Transverse colon (tissue), 4 donors: ENCODE measurements around the gene POMGNT1. TPM values are rescaled to one million over a fixed set of nuclear protein-coding genes. Genes with fewer than 3 reads are reported as not detected.

Source experiments
- DNase-seq: peaks from one replicate; pipeline ENCODE4 v3.0.0-alpha.2; 2019
- H3K27ac ChIP-seq, 4 donors: fragments of 200-600 bp; sonication (generic); 2 replicates each; pipeline ENCODE4 v1.5.1; 2016 to 2018; ENCODE audit warnings: inconsistent platforms in 4 of 4
- H3K27me3 ChIP-seq: fragments of 200-600 bp; sonication (generic); 2 replicates; pipeline ENCODE4 v1.5.1; 2017; ENCODE audit warnings: inconsistent platforms
- H3K36me3 ChIP-seq, 4 donors: fragments of 200-600 bp; sonication (generic); 2 replicates each; pipeline ENCODE4 v1.5.1; 2017 to 2019; ENCODE audit warnings: inconsistent platforms in 4 of 4
- H3K4me1 ChIP-seq, 4 donors: fragments of 200-600 bp; sonication (generic); 2 replicates each; pipeline ENCODE4 v1.5.1; 2017 to 2020; ENCODE audit warnings: inconsistent platforms in 4 of 4
- H3K4me3 ChIP-seq, 4 donors: fragments of 200-600 bp; sonication (generic); 1 replicate in 1 of 4; 2 replicates in 3 of 4; pipeline versions ENCODE4 v1.5.1 to v1.6.1; 2017 to 2019; ENCODE audit warnings: inconsistent platforms in 4 of 4
- H3K9me3 ChIP-seq, 2 donors: fragments of 200-600 bp; sonication (generic); 2 replicates each; pipeline ENCODE4 v1.5.1; 2017 to 2019; ENCODE audit warnings: inconsistent platforms in 2 of 2
- EP300 ChIP-seq: sonication (generic); formaldehyde crosslinking; IDR thresholded peaks from one replicate; pipeline ENCODE4 v1.6.1; 2017; ENCODE audit warnings: antibody characterized with exemption, low read depth
- POLR2A ChIP-seq: fragments of 450-650 bp; IDR thresholded peaks from one replicate; pipeline ENCODE4 v1.6.1; 2016; ENCODE audit warnings: antibody characterized with exemption, mild to moderate bottlenecking, moderate library complexity
- POLR2AphosphoS5 ChIP-seq, 3 donors: sonication (generic); formaldehyde crosslinking; IDR thresholded peaks; one replicate each; pipeline ENCODE4 v1.6.1; 2016; ENCODE audit warnings: antibody characterized with exemption in 3 of 3
- WGBS, 2 donors: methylation state at CpG; one replicate each; pipeline ENCODE4 v1.1.5; 2018; ENCODE audit warnings: low coverage in 1 of 2; 5-methylcytosine and 5-hydroxymethylcytosine counted together
- in situ Hi-C, 4 donors: fragments of 200-750 bp; cut with MboI; loops; one replicate each; pipeline versions ENCODE4 v1.15.0 to v1.15.1; 2017; ENCODE audit warnings: low sequenced_read_pairs in 3 of 4, low pct_ligation_motif_present in 1 of 4, low pct_unique_long_range_greater_than_20kb in 1 of 4
- intact Hi-C: fragments of 100-400 bp; cut with DNase I; formaldehyde crosslinking; loops from one replicate; pipeline ENCODE4 v1.15.1; 2023; ENCODE audit warnings: low total_unique reads
- total RNA-seq, 4 donors: library from RNA; depleted of rRNA; stranded (reverse); fragments of >200 nt; gene quantifications; one replicate each; pipeline ENCODE4 v1.1.0, GENCODE V29; 2016
- TF ChIP-seq, protein P1 (sequence below), 5 experiments: fragments of 200-600 bp in 3 of 5; fragments of 450-650 bp in 2 of 5; sonication (generic) in 3 of 5; IDR thresholded peaks; 1 replicate in 2 of 5; 2 replicates in 3 of 5; pipeline ENCODE4 v1.5.1; 2016 to 2017; ENCODE audit warnings: antibody characterized with exemption in 5 of 5, inconsistent platforms in 3 of 5, mild to moderate bottlenecking in 2 of 5, moderate library complexity in 1 of 5

The POMGNT1 gene
- total RNA-seq, 4 donors from 2014 or later: 13.3 to 35.5 (median 27.6) TPM

DNA sequence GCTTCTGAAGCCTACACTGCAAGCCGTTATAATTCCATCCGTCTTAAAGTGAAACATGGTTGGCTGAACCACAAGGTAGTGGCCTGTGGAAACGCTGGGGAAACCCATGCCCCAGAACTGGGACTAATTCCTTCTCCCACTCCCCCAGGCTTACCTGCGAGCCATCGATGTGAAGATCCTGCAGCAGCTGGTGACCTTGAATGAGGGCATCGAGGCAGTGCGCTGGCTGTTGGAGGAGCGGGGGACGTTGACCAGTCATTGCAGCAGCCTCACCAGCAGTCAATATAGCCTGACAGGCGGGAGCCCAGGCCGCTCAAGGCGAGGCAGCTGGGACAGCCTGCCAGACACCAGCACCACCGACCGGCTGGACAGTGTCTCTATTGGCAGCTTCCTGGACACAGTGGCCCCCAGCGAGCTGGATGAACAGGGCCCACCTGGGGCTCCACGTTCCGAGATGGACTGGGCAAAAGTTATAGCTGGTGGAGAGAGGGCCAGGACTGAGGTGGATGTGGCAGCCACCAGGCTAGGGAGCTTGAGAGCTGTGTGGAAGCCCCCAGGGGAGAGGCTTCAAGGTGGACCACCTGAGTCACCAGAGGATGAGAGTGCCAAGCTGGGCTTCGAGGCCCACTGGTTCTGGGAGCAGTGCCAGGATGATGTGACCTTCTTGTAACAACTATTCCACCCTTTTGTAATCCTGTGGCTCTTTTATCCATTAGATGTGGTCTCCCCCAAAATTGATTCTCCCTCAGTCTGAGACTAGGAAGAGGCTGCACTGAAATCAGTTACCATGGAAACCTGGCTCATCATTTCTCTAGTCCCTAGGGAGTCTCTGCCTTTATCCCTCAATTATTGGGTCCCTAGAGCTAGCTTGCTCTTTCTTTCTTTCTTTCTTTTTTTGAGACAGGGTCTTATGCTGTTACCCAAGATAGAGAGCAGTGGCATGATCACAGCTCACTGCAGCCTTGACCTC, 21.6 kb upstream of the POMGNT1 start:
- no peaks in the 10 kb centered on the region for H3K9me3 ChIP-seq
- H3K4me3 ChIP-seq: no peak overlapping the region
- no peak overlapping the region for H3K27ac ChIP-seq
- intact Hi-C loops: no loop called here
- H3K36me3 ChIP-seq: no peaks in the 10 kb centered on the region
- DNase-seq: no peak
- H3K4me1 ChIP-seq: peaks cover 0 to 8% (median 3%) of the 10 kb centered on the region in 4 donors
- TF ChIP-seq, protein P1, sequence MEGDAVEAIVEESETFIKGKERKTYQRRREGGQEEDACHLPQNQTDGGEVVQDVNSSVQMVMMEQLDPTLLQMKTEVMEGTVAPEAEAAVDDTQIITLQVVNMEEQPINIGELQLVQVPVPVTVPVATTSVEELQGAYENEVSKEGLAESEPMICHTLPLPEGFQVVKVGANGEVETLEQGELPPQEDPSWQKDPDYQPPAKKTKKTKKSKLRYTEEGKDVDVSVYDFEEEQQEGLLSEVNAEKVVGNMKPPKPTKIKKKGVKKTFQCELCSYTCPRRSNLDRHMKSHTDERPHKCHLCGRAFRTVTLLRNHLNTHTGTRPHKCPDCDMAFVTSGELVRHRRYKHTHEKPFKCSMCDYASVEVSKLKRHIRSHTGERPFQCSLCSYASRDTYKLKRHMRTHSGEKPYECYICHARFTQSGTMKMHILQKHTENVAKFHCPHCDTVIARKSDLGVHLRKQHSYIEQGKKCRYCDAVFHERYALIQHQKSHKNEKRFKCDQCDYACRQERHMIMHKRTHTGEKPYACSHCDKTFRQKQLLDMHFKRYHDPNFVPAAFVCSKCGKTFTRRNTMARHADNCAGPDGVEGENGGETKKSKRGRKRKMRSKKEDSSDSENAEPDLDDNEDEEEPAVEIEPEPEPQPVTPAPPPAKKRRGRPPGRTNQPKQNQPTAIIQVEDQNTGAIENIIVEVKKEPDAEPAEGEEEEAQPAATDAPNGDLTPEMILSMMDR (IDR thresholded peaks at IDR 0.05): no peak
- TF ChIP-seq POLR2A (no peak), POLR2AphosphoS5 (IDR thresholded peaks at IDR 0.05) (no peak), EP300 (no peak)
- 82% methylated on average over 18 of the region's 18 CpGs; no CpG with 5 or more reads in 1 of the 2 donors for WGBS, 2 donors
- H3K27me3 ChIP-seq: no peaks in the 10 kb centered on the region
- in situ Hi-C loops: no loop called here

DNA sequence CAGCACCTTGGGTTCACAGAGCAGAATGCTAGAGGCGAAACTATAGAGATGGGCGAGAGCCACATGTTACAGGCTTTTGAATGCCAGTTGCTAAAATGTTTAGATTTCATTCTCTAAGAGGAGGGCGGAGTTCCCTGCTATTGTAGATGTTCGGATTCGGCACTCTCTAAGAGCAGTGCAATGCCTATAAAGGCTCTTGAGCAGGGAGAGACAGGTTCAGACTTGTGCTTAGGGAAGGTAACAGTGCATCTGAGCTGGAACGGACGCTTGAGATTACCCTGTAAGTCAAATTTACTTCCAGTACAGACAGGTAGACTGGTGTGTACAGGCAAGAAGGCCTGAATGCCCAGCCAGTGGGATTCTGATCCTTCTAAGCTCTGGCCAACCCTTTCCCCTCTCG, 20.2 kb upstream of the POMGNT1 start:
- Histone ChIP-seq H3K27ac (no peak overlapping the region), H3K9me3 (no peaks in the 10 kb centered on the region), H3K4me1 (peaks cover 0 to 4% (median 0%) of the 10 kb centered on the region in 4 donors), H3K4me3 (no peak overlapping the region), H3K27me3 (no peaks in the 10 kb centered on the region), H3K36me3 (no peaks in the 10 kb centered on the region)
- no peak for TF ChIP-seq EP300
- TF ChIP-seq POLR2AphosphoS5 (IDR thresholded peaks at IDR 0.05): no peak
- TF ChIP-seq, protein P1 (IDR thresholded peaks at IDR 0.05): no peak
- TF ChIP-seq POLR2A: no peak
- no peak for DNase-seq
- 80 to 88% methylated on average over 5 to 8 of the region's 8 CpGs for WGBS, 2 donors
- in situ Hi-C loops (no loop called here), intact Hi-C loops (no loop called here)

DNA sequence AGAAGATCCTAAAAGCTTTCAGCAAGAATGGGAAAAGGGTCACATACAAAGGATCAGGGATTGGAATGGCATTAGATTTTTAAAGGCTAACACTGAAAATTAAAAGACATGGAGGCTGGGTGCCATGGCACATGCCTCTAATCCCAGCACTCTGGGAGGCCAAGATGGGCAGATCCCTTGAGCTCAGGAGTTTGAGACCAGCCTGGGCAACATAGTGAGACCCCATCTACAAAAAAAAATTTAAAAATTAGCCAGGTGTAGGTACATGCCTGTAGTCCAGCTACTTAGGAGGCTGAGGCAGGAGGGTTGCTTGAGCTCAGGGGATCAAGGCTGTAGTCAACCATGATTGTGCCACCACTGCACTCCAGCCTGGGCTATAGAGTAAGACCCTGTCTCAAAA, 17.3 kb upstream of the POMGNT1 start:
- DNase-seq: no peak
- intact Hi-C loops (no loop called here), in situ Hi-C loops (no loop called here)
- H3K4me1 ChIP-seq: no peaks in the 10 kb centered on the region
- H3K27me3 ChIP-seq: no peaks in the 10 kb centered on the region
- no peak overlapping the region for H3K4me3 ChIP-seq
- no peaks in the 10 kb centered on the region for H3K36me3 ChIP-seq
- TF ChIP-seq EP300 (no peak), POLR2AphosphoS5 (IDR thresholded peaks at IDR 0.05) (no peak), POLR2A (no peak)
- H3K27ac ChIP-seq: no peak overlapping the region
- H3K9me3 ChIP-seq: no peaks in the 10 kb centered on the region

DNA sequence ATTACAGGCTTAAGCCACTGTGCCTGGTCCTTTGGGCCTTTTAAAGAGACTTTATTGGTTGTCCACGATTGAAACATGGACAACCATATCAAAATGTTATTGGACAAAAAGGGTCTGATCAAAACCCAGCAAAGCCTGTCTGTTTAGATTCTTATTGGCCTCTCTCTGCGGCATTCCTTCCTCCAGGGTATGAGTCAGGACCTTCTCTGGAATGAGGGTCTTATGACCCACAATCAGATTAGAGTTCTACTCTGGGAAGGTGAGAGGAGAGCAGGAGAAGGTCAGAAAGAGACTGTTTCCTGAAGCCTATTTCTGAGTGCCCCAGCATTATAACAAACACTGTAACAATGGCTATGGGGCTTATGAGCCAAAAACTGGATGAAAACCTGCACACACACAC, 12.8 kb upstream of the POMGNT1 start:
- 79 to 100% methylated on average over 1 to 2 of the region's 2 CpGs for WGBS, 2 donors
- in situ Hi-C loops: no loop called here

More for the DNA sequence above, 12.8 kb upstream of the POMGNT1 start:
- Histone ChIP-seq H3K27ac (no peak overlapping the region), H3K9me3 (no peaks in the 10 kb centered on the region), H3K4me1 (peaks cover 0 to under 1% (median 0%) of the 10 kb centered on the region in 4 donors), H3K27me3 (no peaks in the 10 kb centered on the region), H3K4me3 (no peak overlapping the region), H3K36me3 (no peaks in the 10 kb centered on the region)
- no peak for DNase-seq
- intact Hi-C loops: no loop called here
- TF ChIP-seq POLR2AphosphoS5 (IDR thresholded peaks at IDR 0.05) (no peak), POLR2A (no peak), EP300 (no peak)
- TF ChIP-seq, protein P1 (IDR thresholded peaks at IDR 0.05): no peak
